ENCODE data around the gene BFAR.

GRCh38 chr16:14668556-14669223 lies 35.9 kb downstream of the BFAR start:
- TF ChIP-seq YY1 (IDR thresholded peaks at IDR 0.05; ENCODE audit: low read depth) = no peak
- no peak for TF ChIP-seq CHD2 (IDR thresholded peaks at IDR 0.05; ENCODE audit: low read length, partially characterized antibody)
- TF ChIP-seq CTCF (IDR thresholded peaks at IDR 0.05) = no peak
- no peak for TF ChIP-seq POLR2AphosphoS5 (IDR thresholded peaks at IDR 0.05; ENCODE audit: low read depth, low read length)
- no peak for TF ChIP-seq USF2 (IDR thresholded peaks at IDR 0.05; ENCODE audit: borderline replicate concordance, low read depth, low read length)
- TF ChIP-seq RCOR1 (IDR thresholded peaks at IDR 0.05; ENCODE audit: low read length) = no peak
- TF ChIP-seq, protein P1, sequence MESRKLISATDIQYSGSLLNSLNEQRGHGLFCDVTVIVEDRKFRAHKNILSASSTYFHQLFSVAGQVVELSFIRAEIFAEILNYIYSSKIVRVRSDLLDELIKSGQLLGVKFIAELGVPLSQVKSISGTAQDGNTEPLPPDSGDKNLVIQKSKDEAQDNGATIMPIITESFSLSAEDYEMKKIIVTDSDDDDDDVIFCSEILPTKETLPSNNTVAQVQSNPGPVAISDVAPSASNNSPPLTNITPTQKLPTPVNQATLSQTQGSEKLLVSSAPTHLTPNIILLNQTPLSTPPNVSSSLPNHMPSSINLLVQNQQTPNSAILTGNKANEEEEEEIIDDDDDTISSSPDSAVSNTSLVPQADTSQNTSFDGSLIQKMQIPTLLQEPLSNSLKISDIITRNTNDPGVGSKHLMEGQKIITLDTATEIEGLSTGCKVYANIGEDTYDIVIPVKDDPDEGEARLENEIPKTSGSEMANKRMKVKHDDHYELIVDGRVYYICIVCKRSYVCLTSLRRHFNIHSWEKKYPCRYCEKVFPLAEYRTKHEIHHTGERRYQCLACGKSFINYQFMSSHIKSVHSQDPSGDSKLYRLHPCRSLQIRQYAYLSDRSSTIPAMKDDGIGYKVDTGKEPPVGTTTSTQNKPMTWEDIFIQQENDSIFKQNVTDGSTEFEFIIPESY (IDR thresholded peaks at IDR 0.05; ENCODE audit: borderline replicate concordance, low read depth) = no peak
